LHCN-M2 (cell line): Measurements from ENCODE around the gene FGFR3. TPM values are rescaled to one million over a fixed set of nuclear protein-coding genes. Genes with fewer than 3 reads are reported as not detected.
A peak's percentile ranks its signal among the peaks of the same experiment; 100 is the strongest.

Source experiments
- DNase-seq: peaks from one replicate; pipeline ENCODE4 v3.0.0-alpha.2; 2012; ENCODE audit warnings: low read depth
- total RNA-seq: library from RNA; depleted of rRNA; stranded (reverse); fragments of >200 nt; gene quantifications from 2 replicates; pipeline ENCODE4 v1.2.3, GENCODE V29; 2014

FGFR3 gene
- total RNA-seq, 1 experiment from 2014 or later = 0.17 TPM

DNA sequence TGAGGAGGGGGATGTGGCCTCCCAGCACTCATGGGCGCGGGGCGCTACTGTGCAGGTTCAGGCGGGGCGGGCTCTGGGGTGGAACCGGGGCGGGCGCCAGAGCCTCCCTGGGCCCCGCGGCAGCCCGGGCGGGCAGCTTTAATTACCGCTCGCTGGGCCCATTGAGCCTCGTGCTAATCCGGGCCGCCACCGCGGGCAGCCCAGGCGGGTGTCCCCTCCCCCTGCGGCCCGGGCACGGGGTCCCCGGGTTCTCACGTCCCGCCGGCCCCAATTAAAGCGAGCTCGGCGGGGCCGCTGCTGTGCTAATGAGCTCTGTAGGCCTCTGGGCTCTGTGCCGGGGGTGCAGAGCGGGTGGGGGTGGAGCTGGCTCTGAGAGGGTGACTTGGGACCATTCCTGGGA lies 22.8 kb upstream of the FGFR3 start:
- no peak for DNase-seq

DNA sequence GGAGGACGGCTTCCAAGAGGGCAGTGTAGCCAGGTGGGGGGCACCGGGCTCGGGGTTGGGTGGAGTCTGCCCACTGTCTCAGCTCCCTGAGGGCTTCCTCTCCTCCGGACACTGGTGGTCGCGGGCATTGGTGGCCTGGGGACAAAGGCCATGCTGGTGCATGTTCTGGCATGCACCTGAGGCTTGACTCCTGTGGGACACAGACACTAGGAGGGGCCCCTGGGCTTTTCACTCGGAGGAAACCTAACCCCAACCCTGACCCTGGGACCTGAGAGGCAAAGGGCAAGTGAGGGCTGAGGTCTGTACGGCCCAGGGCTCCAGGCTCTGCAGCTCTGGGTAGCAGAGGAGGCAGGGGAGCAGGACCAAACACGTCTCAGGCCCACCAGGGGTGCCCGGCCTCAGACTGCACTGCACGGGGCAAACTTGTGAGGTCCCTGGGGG lies 22.3 kb upstream of the FGFR3 start:
- DNase-seq = no peak

DNA sequence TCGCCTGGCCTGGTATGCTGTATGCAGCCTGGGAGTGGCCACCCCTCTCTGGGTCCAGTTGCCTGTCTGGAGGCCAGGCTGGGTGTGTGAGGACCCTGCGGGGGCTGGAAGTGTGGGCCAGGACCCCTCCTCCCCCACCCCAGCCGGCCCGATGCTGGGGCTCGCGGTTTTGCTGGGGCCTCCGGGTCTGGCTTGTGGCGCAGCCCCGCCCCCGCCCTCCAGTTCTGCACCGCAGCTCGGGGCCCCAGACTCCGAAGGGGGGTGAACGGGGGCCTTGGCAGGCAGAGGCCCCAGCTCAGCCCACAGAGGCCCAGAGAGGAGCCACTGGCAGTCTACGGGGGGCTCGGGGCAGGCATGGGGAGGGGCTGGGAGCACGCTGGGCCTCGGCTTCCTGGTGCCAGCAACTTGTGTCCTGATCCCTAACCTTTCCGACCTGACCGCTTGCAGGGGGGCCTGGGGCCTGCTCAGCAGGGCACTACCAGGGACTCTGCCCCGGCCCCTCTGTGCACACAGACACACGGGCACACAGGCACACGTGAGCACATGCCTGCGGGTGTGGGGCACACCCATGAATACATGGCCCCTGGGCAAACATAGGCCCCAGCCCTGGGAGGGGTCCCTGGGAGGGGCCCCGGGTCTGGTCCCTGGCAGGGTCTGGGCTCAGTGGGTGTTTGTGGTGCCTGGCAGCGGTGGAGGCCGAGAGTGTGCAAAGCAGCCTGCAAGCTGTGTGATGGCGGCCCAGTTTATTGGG lies 21.4 kb upstream of the FGFR3 start:
- DNase-seq = no peak

DNA sequence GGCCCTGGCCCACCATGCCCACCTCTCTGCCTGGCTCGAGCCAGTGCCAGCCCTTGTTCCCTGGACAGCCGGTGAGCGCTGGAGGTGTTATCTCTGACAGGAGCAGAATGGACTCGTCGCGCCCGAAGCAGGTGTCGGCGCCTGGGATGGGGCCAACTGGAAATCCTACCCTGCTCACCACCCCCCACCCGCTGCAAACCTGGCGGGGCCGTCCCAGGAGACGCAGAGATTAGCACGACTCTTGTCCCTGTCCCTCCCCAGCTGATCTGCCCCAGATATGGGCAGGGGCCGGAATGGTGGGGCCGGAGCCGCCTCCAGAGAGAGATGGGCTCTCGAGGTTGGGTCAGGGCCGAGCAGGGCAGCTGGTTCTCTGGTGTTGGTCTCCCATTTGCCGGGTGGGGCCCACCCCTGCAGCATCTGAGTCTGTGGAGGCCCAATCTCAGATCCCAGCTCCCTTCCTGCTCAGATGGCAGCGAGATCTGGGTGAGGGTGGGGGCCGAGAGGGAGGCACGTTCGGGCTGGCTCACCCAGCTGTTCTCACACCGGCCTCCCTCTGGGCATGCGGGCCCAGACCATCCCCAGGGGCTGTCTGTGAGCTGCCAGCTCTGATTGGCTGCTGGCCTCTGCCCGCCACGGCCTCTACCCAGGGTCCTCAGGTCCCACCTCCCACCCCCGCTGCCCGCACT lies 20.1 kb upstream of the FGFR3 start:
- DNase-seq = no peak

DNA sequence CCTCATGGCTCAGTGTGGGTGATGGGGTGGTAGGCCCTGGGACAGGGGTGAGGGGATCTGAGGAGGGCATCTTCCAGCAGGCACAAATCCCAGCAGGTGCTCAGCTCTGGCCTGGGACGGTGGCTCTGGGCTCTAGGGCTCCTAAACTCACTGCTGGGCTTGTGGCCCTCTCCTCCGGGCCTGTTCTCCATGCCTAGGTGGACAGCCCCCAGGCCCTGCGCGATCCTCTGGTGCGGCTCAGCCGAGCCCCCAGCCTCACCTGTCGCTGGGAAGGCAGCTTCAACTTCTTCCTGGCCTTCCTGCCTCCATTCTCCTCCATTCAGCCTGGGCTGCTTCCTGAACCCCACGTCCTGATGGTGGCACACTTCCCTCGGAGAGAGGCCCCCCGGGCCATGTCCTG lies 19.3 kb upstream of the FGFR3 start:
- no peak for DNase-seq

DNA sequence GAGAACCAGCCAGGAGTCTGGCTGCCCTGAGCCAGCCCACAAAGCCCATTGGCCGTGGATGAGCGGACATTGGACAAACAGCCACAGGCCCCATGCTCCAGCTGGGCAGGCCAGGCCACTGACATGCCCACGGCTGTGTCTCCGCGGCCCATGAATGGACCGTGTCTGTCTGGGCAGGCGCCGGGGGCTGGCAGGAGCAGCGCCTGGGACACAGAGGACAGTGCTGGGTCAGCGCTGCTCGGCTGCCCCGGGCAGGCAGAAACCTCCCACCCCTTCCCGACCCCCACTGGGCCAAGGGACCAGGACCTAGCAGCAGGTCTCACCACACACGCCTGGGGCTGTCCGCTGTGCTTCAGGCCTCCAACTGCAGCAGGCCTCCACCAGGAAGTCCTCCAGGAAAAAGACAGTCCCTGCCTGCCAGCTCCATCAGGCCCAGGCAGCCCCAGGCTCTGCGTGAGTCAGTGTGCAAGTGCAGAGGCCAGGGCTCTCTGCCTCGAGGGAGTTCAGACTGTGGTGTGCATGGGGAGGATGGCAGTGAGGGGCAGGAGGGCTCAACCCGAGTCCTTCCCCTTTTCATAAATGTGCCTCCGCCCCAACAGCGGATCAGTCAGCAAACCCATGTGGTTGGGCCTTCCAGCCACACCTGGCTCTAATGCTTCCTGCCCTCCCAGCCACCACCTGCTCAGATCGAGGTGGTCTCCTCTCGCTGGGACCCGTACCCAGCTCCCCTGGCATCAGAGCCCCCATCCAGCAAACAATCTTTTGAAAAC lies 17.2 kb upstream of the FGFR3 start:
- no peak for DNase-seq

DNA sequence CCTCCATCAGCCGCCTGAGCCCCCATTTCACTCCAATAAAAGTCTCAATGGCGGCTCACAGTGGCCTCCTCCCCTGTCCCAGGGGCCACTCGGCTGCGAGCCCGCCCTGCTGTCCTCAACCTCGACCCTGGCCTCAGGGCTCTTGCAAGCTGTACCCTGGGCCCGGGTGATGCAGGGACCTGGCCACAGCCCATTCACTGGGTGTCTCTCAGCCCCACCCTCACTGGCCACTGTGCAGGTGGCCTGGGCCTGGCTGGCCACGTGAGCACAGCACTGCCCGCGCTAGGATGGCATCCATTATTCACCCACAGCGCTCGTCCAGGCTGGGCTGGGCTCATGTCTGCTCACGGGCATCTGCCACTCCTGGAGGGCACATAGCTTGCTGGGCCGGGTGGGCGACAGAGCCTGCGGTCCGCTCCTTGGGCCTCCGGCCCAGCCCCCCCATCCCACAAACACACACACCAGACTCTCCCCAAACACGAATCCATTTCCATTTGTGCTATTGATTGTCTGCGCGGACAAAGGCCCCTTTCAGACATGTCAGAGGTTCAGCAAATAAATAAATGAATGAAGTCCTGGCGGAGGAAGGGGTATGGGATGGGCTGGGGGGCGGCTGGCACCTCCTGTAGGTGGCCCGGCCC lies 16.5 kb upstream of the FGFR3 start:
- no peak for DNase-seq

DNA sequence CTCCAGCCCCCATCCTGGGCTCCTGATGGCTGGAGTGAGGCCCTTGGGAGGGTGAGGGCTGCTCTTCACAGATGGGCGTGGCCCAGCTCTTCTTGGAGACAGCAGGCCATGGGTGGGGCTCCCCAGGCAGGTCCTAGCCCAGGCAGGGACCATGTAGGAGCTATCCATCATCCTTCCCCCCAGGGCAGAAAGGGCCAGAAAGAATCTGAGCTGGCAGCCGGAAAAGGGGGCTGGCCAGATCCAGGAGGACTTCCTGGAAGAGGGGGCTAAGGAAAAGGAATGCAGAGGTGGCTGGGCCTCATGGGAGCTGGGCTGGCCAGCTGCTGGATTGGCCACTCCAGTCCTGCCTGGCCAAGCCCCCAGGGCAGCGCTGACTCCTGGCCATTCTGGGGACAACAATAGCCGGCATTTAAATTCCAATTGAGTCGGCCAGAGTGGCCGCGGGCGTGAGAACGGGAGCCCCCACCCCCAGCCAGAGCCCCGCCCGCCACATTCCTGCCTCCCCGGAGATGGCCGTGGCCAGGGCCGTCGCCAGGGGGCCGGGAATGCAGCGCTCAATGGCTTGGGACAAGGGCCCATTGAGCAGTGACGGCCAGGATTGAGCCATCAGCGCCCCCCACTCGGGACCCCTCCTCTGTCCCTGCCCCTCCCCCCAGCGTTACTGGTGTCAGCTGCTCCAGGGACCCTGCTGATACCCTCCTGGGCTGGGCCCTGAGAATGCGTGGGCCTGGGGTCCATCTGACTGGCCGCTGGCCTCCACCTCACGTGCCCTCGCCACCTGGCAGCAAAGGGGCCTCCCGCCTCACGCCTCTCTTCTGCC lies 15.1 kb upstream of the FGFR3 start:
- DNase-seq = peak; percentile 4

DNA sequence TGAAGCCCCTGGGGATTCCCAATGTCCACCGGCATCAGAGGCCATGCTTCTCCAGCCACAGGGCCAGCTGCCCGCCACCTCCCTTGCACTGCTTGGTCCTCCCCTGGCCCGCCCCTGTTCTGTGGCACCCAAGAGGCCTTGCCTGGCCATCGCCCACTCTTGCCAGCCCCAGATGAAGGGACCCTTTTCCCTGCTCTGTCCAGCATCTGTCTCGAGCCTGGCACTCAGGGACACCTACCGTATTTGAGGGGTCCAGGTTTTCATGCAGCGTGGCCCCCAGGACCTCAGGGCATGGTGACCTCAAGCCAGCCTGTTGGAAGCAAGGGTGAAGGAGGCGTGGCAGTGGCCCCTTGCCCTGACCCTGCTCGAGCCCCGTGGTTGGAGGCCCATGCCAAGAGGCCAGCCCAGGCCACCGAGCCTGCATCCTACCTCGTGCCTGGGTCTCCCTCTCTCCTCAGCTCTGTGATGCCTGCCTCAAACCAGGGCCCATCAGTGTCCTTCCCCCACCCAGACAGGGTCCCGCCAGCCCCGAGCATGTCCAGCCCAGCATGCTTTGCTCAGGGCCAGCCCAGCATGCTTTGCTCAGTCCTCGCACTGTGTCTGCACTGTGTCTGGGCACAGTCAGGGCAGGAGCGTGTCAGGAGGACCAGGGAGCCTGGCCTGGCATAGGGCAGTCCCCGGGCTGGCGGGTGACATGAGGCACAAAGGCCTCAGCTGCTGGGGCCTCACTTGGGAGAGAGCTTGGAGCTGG lies 14.3 kb upstream of the FGFR3 start:
- DNase-seq = no peak

DNA sequence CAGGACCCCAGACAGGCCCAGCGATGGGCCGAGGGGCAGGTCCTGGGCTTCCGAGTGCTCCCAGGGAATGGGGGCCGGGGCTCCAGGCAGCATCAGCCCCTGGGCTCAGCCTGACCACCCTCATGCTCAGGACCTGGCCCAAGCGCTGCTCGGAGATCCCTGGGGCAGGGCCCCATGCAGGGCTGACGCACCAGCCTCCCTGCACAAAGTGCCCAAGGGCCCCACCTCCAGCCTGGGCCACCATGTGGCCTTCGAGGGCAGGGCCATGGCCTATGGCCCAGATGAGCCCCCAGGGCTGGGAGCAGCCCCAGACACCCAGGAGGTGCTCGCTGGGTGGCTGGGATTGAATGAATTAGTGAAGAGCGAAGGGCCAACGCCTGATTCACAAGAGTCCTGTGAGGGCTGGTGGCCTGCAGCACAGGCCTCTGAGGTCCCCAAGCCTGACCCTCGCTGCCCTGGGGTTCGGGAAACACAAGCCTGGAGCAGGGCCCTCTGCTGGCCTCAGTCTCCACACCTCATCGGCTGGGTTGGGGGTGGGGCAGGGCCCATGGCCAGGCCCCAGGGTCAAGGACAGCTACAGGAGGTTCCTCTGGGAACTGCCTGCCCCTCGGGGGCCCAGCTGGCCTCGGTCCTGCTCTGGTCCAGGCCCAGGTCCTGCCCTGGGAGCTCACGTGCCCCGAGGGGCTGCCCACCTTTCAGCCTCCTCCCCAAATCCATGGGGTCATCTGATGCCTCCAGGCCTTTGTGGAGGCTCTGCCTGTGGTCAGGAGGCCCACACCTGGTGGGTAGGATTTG lies 13.3 kb upstream of the FGFR3 start:
- no peak for DNase-seq

DNA sequence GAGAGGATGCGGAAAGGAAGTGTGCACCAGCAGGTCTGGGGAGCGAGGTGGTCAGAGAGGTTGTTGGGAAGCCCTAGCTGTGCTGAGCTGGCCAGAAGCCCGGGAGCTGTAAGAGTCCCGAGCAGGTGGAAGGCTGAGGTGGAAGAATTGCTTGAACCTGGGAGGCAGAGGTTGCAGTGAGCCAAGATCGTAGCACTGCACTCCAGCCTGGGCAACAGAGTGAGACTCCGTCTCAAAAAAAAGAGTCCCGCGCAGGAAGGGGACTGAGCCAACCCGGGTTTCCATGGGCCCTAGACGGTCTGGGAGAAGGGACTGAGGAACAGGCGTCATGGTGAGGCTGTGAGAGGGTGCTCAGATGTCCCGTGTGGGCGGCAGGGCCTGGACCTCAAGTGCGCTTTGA lies 12.7 kb upstream of the FGFR3 start:
- DNase-seq = no peak

DNA sequence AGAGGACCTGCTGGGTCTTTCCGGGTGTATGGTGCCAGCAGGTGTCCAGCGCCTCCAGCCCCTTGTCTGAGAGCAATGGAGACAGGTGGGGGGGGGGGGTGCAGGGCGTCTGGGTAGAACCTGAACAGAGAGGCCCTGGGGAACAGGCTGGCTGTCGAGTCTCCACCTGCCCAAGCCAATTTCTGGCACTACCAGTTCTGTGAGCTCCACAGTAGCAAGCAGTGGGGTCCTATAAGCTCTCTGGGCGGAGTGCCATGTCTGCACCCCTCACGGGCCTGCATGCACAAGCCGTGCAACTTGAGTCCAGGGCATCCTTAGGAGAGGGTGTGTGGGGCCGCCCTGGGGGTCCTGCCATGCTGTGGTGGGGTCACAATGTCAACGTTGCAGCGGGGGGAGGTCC lies 10.1 kb upstream of the FGFR3 start:
- no peak for DNase-seq

DNA sequence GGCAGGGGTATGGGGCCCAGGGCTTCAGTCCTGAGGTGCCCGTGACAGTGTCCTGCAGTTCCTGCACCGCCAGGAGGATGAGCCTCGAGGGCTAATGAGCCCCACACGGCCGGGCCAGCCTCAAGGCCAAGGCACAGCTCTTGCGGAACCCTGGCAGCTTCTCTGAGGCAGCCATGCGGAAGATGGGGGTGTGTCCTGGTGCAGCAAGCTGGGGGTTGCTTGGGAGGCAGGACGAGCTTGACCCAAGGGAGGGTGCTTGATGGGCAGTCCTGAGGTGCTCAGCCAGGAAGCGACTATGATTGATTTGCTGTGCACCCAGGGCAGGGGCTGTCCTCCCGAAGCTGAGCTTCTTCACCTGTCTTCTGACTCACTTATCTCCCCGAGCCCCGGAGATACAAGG lies 9.1 kb upstream of the FGFR3 start:
- no peak for DNase-seq

DNA sequence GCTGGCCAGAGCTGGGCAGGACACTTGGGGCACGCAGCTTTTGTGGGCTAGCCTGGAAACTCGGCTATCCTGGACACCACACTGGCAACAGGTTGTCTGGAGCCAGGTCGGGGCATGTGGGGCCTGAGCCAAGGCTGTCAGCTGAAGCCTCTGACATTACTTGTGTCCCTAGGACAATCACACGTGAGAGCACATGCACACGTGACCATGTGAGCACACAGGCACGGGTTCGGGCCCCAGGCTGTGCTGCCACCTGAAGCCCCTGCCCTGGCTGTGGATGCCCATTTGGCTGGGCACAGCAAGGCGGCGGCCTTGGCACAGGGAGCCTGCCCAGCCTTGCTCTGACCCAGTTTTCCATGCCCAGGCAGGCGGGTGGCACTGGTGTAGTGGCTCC lies 8.7 kb upstream of the FGFR3 start:
- DNase-seq = no peak

DNA sequence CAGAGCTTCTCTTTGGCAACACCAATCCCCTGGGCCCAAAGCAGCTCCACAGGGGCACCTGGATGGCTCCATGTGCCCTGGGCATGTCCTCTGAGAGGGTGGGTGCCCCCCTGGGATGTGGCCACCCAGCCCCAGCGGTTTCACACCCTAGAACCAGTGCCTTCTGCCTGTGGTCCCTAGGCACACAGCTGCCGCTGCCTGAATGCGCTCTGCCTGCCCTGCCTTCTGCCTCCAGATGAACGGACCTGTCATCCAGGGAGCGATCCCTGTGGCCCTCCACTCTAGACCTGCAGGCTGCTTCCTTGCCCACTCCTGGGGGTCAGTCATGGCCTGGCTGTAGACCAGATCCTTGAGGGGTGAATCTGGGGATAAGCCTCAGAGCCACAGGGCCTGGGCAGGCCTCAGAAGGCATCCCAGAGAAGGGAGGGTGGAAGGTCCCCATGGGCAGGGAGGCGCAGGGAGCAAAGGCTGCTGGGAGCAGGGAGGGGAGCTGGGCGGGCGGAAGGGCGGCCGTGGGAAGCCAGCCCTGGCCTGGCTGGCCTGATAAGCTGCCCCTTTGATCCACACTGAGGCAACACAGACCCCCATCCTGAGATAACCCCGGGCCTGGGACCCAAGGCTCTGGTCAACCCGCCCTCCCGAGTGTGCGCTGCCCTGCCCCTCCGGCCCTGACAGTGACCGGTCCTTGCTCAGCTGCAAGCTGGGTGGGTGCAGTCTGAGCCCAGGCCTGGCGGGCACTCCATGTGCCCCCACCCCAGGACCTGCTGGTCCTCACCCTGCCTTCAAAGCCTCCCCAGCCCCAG lies 8.1 kb upstream of the FGFR3 start:
- DNase-seq = no peak

DNA sequence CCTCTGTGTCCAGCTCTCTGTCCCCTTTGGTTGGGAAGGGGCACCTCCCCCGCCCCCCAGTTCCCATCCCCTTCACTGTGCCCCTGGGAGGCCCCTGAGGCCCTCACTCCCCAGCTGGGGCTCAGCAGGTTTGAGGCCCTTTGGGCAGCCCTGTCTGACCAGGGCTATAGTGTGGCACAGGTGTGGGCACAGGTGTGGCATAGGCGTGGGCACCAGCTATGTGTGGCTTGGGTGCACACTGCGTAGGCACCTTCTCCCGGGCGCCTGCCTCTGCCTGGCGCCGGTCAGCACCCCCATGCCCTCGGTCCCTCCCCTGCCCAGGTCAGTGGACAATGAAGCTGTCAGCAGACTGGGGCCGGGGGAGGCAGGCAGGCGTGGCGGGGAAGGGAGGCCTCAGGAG lies 7.5 kb upstream of the FGFR3 start:
- no peak for DNase-seq

DNA sequence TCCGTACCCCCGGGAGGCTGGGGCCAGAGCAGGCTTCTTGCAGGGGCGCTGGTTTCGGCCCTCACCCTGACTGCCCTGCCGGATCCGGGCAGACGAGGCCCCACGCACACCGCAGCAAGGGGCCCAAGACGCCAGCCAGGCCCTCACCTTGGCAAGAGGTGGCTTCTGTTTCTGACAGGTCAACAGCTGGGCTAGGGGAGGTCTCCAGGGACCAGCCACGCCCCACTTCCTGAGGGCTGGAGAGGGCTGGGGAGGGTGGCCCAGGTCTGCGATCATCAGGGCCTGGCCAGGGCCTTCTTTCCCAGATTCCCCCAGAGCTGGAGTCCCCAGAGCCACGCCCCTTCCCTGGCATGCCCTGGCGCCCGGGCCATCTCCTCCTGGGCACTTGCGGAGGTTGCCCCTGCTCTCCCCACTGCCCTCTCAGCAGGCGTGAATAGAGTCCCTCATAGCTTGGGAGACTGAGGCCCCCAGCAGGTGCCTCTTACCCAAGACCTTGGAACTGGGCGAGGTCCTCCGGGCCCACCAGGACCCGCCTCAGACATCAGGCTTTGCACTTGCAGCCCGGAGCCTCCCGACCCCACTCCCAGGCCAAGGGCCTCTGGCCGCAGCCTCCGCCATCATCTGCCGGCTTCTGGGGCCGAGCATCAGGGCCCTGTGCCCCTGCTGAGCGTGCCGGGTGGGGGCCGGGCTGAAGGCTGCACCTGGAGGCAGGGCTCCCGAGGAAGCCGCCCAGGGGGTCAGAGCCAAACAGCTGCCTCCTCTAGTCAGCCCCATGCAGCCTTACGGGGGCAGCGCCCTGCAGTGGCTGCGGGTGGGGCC lies 6.3 kb upstream of the FGFR3 start:
- DNase-seq = no peak
